ENCODE results near the gene BRINP2. TPM values are rescaled to one million over a fixed set of nuclear protein-coding genes. Genes with fewer than 3 reads are reported as not detected.

Gene BRINP2
- polyA plus RNA-seq, 3 donors, result not detected

DNA sequence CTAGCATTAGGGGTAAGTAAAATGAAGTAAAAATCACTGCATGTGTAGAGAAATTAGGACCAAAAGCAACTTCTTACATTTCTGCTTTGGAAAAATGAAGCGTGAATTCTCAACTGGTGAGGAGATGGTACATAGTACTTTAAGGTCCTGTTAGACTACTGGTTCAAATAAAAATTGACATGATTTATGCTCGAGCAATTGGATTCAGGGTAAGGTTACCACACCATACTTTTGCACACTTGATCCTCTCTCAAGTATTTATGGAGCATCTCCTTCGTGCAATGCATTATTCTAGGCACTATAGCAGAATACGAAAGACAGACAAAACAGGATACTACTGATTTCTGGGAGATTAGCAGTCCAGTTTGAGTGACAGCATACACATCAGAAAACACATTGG is 66.2 kb downstream of the BRINP2 start:
- Histone ChIP-seq H3K9ac (ENCODE audit: insufficient read depth, low read length, poor library complexity, severe bottlenecking) (no peak overlapping the region), H3K9me3 (replicated peaks in 1 of 2; ENCODE audit: control insufficient read depth in 1 of 2, insufficient read depth in 1 of 2, low read length in 2 of 2) (no peaks in the 10 kb centered on the region), H3K79me2 (ENCODE audit: insufficient read depth, low read length) (no peaks in the 10 kb centered on the region), H4K20me1 (ENCODE audit: insufficient read depth, low read length) (no peaks in the 10 kb centered on the region), H3K27ac (ENCODE audit: low read depth in 1 of 2, low read length in 2 of 2) (no peak overlapping the region), H2AFZ (ENCODE audit: insufficient read depth, low read depth, low read length, poor library complexity, severe bottlenecking) (no peak overlapping the region), H3K36me3 (replicated peaks in 1 of 2; ENCODE audit: control insufficient read depth in 1 of 2, insufficient read depth in 2 of 2, low read length in 2 of 2) (no peaks in the 10 kb centered on the region), H3K27me3 (ENCODE audit: control insufficient read depth in 2 of 2, insufficient read depth in 2 of 2, low read length in 2 of 2) (no peaks in the 10 kb centered on the region), H3K4me1 (ENCODE audit: control insufficient read depth in 1 of 2, insufficient read depth in 2 of 2, low read length in 2 of 2) (no peaks in the 10 kb centered on the region), H3K4me3 (replicated peaks in 1 of 3; ENCODE audit: low read depth in 2 of 3, low read length in 3 of 3) (no peak overlapping the region), H3K4me2 (replicated peaks; ENCODE audit: extremely low read depth, low read length, poor library complexity, severe bottlenecking) (no peak overlapping the region)
- Mint-ChIP-seq H3K36me3 (no peaks in the 10 kb centered on the region), H3K27ac (no peak overlapping the region), H3K4me3 (no peak overlapping the region), H3K9me3 (peaks cover 0 to 5% (median 3%) of the 10 kb centered on the region in 7 donors), H3K4me1 (no peaks in the 10 kb centered on the region), H3K27me3 (ENCODE audit: low read depth in 3 of 3) (peaks cover 0 to 3% (median 0%) of the 10 kb centered on the region in 3 donors)
- no CpG with 5 or more reads among the region's 4 CpGs for WGBS (ENCODE audit: insufficient coverage)
- intact Hi-C loops (cut with micrococcal nuclease), result no loop called here
- DNase-seq, result no peak
- TF ChIP-seq, protein P1, sequence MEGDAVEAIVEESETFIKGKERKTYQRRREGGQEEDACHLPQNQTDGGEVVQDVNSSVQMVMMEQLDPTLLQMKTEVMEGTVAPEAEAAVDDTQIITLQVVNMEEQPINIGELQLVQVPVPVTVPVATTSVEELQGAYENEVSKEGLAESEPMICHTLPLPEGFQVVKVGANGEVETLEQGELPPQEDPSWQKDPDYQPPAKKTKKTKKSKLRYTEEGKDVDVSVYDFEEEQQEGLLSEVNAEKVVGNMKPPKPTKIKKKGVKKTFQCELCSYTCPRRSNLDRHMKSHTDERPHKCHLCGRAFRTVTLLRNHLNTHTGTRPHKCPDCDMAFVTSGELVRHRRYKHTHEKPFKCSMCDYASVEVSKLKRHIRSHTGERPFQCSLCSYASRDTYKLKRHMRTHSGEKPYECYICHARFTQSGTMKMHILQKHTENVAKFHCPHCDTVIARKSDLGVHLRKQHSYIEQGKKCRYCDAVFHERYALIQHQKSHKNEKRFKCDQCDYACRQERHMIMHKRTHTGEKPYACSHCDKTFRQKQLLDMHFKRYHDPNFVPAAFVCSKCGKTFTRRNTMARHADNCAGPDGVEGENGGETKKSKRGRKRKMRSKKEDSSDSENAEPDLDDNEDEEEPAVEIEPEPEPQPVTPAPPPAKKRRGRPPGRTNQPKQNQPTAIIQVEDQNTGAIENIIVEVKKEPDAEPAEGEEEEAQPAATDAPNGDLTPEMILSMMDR (IDR thresholded peaks at IDR 0.05), result no peak

DNA sequence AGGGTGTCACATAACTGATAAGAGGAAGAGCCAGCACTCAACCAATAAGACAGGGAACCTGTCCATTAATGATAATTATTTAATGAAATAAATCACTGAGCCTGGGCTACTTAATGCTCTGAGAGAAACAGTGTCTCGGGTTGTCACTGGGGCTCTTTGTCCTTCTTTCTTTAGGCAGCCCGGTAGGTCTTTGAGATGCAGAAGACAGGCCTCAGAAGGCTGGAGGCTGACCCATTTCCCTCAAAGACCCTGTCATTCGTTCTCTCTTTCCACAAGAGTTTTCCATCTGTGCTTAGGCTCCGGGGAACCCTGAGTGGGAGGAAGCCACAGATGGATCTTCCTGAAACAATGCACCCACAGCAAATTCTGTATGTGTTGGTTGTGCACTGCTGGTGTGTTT is 68.2 kb downstream of the BRINP2 start:
- H3K4me1 Mint-ChIP-seq, result no peaks in the 10 kb centered on the region
- Histone ChIP-seq H3K36me3 (replicated peaks in 1 of 2; ENCODE audit: control insufficient read depth in 1 of 2, insufficient read depth in 2 of 2, low read length in 2 of 2) (no peaks in the 10 kb centered on the region), H3K4me2 (replicated peaks; ENCODE audit: extremely low read depth, low read length, poor library complexity, severe bottlenecking) (no peak overlapping the region), H3K4me3 (replicated peaks in 1 of 3; ENCODE audit: low read depth in 2 of 3, low read length in 3 of 3) (no peak overlapping the region), H3K27ac (ENCODE audit: low read depth in 1 of 2, low read length in 2 of 2) (no peak overlapping the region), H3K27me3 (ENCODE audit: control insufficient read depth in 2 of 2, insufficient read depth in 2 of 2, low read length in 2 of 2) (no peaks in the 10 kb centered on the region), H3K79me2 (ENCODE audit: insufficient read depth, low read length) (no peaks in the 10 kb centered on the region), H3K9me3 (replicated peaks in 1 of 2; ENCODE audit: control insufficient read depth in 1 of 2, insufficient read depth in 1 of 2, low read length in 2 of 2) (no peaks in the 10 kb centered on the region), H3K9ac (ENCODE audit: insufficient read depth, low read length, poor library complexity, severe bottlenecking) (no peak overlapping the region), H4K20me1 (ENCODE audit: insufficient read depth, low read length) (no peaks in the 10 kb centered on the region), H2AFZ (ENCODE audit: insufficient read depth, low read depth, low read length, poor library complexity, severe bottlenecking) (no peak overlapping the region), H3K4me1 (ENCODE audit: control insufficient read depth in 1 of 2, insufficient read depth in 2 of 2, low read length in 2 of 2) (no peaks in the 10 kb centered on the region)
- DNase-seq, result no peak
- peaks cover 0 to 6% (median 4%) of the 10 kb centered on the region in 7 donors for H3K9me3 Mint-ChIP-seq
- intact Hi-C loops (cut with micrococcal nuclease), result no loop called here
- WGBS (ENCODE audit: insufficient coverage), result 46% methylated on average over 2 of the region's 4 CpGs
- H3K27ac Mint-ChIP-seq, result no peak overlapping the region
- peaks cover 0 to 3% (median 2%) of the 10 kb centered on the region in 3 donors for H3K27me3 Mint-ChIP-seq (ENCODE audit: low read depth in 3 of 3)
- H3K36me3 Mint-ChIP-seq, result no peaks in the 10 kb centered on the region
- TF ChIP-seq, protein P1 (IDR thresholded peaks at IDR 0.05), result no peak
- no peak overlapping the region for H3K4me3 Mint-ChIP-seq

Data from CD14-positive monocyte (primary cell).